Colon (tissue), 2 donors: ENCODE results near the gene TGM6.

ENCODE experiments used
- FAIRE-seq: peaks from 2 replicates; lab custom pipeline; 2012; peaks lifted over from hg19 to GRCh38; lab: Jason Lieb, UNC
- donor health status: control.
- donor health status: control.

The TGM6 gene

DNA sequence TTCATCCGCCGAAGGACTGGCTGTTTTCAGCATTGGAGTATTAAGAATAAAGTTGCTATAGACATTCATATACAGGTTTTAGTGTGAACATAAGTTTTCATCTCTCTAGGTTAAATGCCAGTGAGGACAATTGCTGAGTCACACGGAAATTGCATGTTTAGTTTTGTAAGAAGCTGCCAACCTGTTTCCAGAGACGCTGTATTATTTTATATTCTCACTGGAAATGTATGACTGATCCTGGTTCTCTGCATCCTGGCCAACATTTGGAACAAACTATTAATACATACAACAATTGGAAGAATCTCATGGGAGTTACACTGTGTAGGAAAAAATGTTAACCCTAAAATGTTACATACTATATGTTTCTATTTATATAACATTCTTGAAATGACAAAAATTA lies 16.7 kb upstream of the TGM6 start:
- FAIRE-seq, result no peak

DNA sequence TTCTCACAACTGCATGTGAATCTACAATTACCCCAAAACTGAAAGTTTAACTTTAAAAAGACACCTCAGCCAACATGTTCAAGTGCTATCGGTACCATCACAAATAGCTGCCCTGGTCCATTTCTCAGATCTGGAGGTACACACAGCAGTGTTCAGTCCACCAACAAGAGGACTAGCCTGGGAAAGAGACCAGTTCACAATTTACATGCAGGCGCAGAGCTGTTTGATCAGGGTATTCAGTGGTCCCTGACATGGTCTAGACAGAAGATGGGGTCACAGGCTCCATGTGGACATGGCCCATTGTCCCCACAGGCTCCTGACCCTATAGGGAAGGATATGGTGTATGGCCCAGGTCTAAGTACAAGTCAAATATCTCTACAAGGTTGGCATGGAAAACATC lies 15.6 kb upstream of the TGM6 start:
- no peak for FAIRE-seq

DNA sequence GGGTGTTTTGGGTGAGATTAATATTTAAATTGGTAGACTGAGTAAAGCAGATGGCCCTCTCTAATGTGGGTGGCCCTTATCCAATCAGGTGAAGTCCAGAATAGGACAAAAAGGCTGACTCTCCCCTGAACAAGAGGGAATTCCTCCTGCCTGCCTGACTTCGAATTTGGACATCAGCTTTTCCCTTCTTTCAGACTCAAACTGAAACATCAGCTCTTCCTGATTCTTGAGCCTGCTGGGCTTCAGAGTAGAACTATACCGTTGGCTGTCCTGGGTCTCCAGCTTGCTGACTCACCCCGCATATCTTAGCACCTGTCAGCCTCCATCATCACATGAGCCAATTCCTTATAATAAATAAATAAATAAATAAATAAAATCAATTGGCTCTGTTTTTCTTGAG lies 15.0 kb upstream of the TGM6 start:
- no peak for FAIRE-seq

DNA sequence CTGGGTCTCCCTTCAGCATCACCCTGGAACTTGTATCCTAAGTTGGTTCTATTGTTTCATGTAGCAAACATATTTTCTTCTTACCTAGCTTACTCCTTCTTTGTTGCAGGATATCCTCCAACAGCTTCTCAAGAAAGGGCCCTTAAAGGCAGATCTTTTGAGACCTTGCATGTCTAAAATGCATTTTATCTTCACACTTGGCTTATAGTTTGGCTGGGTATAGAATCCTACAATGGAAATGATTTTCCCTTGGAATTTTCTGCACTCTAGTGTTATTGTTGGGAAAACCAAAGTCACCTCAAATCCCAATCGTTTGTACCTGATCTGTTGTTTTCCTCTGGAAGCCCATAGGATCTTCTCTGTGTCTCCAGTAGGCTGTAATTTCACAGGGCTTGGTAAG lies 12.1 kb upstream of the TGM6 start:
- FAIRE-seq, result no peak

DNA sequence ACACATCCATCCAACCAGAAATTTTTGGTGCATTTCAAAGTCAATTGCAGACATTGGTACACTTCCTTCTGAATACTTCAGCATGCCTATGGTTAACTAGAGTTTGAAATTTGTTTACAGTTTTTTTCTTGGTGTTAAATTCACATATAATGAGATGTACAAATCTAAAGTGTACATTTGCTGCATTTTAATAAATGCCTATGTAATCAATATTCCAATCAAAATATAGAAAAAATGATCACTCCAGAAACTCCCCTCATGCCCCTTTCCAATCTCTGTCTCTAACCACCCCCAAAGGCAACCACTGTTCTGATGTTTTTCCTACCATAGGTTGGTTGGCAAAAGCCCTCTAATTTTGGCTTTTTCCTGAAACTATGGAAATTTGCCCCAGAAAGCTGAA lies 7.6 kb upstream of the TGM6 start:
- no peak for FAIRE-seq

DNA sequence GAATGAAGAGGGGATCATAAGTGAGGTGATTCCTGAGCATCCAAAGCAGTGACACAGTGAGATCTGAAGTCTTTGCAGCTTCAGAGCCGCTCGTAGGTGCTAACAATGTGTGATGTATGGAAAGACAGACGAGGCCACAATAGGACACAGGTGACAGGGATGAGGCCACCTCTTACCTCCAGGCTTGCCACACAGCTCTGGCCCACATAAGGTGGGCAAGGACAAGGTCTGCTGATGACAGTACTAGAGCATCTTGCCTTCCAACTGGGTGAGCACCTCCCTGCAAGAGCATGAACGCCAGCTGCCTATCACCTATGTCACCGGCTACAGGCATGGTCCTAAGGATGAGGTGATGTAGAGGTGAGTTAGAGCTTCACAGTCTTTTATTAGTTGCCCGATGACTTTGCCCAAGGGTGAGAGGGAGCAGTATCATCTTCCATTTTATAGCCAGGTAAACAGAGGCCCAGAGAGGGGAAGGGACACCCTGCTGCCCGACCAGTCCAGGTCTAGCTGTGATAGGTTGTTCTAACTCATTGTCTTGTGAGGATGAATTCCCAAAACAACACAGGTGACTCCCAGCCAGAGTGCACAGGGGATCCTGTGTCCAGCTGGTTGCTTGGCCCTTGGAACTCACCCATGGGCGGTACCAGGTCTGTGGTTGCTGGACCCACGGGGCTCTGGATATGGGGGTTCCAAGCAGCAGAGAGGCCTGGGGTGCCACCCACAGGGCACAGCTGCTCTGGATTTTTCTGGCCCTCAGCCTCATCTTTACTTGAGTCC lies 6.2 kb upstream of the TGM6 start:
- FAIRE-seq, result no peak

DNA sequence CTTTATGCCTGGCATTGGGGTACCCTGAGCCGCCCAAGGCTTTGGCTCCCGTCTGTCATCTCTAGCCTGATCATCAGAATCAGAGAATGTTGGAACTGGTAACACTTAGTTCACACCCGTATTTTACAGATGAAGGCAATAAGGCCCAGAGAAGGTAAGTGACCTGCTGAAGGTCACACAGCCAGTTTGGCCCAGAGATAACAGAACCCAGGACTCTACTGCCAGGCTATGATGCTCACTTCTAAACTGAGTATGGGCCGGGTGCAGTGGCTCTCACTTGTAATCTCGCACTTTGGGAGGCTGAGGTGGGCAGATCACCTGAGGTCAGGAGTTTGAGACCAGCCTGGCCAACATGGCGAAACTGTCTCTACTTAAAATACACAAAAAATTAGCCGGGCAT lies 1.8 kb upstream of the TGM6 start:
- FAIRE-seq, result no peak

DNA sequence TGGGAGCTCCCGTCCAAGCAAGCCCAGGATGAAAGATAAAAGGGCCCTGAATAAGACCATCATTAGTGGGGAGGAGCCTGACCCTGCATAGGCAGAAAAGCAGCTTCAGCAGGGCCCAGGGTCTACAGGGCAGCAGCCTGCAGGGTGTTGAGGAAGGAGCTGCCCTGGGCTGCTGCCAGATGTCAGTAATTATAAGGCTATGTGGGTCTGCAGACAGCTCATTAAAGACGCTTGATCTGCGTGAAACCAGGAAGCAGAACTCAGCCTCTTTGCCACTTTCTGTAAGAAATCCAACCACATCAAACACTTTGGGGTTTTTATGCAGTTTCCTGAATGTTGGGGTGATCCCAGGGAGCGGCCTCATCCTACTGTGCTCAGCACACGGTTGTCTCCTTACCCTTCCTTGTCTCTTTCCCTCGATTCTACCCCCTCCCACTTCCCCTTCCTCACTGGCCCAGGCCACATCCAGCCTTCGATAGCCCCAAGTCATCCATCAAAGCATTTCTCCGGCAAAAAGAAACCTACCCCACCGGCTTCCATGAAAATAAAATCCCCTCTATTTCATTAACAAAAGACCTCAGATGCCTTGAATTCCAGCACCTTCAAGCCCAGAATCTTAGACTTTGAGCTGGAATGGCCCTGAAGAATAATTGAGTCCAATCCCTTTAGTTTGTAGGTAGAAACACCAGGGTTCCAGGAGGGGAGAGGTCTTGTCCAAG lies 1.0 kb upstream of the TGM6 start:
- FAIRE-seq, result no peak

DNA sequence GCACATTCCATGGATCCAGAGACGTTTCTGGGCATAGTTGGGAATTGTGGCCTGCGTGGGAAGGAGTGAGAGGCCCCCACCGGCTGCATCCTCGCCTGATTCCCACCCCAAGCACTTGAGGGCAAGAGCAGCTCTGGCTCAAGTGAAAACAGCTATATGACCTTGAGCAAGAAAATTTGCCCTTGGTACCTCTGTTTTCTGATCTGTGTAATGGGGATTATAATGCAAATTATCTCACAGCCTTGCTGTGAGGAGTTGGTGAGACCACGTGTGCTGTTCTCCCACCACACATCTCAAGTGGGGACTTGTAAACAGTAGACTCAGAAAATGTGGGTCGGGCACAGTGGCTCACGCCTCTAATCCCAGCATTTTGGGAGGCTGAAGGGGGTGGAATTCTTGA lies 602 bp downstream of the TGM6 start:
- FAIRE-seq, result no peak

DNA sequence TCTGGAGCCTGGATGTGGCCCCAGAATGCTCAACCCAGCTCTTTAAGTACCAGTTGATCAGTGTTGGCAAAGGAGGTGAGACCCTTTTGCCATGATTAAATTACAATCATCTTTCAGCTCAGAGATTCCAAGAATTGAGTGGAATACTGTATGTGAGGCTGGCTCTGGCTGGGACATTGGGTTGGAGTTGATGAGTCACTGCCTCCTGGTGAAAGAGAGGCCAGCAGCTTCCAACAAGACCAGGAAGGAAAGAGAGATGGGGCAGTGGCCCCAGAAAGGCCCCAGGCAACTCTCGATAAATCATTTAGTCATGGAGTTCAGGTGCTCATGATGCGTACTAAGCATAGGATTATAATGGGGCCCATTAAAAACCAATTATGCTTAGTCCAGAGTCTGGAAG lies 2.1 kb downstream of the TGM6 start:
- FAIRE-seq, result no peak

DNA sequence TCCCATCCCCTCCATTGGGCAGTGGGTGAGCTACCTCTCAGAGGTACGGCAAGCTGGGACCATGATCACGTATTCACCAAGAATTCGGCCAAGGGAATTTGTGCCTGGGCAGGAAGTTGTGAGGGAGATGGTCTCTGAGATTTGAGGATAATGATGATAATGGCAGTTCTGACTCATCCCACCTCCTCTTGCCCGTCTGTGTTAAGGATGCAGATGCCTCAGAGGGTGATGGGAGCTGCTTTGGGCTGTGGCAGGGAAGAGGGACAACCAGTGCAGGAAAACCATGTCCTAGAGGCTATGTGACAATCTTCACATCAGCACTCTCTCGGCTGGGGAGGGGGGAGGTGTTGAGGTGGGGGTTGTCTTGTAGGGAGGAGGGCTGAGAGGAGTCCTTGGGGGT lies 4.3 kb downstream of the TGM6 start:
- no peak for FAIRE-seq

DNA sequence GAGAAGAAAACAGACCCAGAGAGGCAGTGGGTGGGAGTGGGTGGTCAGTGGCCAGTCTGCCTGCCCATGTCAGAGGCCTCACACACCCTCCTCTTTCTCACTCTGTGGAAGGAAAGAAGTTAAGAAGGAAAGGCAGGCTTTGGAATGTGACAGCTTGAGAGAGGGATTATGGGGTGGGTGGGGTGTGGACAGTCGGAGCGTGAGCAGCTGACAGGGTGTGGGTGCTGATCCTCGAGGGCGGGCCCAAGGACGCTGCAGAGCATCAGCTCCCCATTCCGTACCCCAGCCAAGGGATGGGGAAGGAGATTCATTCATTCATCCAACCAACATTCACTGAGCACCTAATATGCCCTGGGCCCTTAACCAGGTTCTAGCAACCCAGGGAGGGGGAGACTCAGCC lies 4.8 kb downstream of the TGM6 start:
- FAIRE-seq, result no peak

DNA sequence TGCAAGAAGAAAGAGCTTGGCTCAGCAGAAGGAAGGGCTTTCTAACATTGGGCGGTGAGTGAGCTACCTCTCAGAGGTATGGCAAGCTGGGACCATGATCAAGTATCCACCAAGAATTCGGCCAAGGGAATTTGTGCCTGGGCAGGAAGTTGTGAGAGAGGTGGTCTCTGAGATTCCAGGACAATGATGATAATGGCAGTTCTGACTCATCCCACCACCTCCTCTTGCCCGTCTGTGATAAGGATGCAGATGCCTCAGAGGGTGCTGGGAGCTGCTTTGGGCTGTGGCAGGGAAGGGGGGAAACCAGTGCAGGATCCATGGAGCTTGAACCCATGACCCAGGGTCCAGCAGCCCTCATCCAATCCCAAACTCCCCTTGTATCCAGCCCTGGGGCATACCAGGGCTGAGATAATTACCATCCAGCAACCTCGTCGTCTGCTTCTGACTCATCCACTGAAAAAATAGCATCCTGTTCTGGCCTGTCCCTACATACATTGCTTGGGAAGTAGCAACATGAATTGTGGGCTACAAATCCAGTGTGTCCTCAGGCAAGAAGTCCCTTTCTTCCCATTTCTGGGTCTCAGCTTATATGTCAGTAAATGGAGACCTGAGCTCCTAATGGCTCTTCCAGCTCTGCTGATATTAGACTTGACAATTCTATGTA lies 5.9 kb downstream of the TGM6 start:
- no peak for FAIRE-seq

DNA sequence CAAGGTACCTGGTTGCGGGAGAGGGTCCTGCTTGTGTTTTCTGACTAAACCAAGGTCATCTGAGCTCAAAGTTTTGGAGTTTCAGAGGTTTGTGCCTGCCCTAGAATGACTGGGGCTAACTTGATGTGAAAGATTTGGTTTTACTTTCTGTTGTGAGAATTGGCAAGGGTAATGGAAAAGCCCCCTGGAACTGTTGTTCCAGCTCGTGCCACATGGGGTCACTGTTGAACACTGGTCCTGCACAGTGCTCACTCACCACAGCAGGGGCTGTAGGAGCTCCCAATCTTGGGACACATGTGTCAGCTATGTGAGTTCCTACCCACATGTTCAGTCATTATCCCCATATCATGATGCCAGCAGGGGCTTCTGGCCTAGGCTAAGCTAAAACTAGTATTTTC lies 6.5 kb downstream of the TGM6 start:
- FAIRE-seq, result no peak

DNA sequence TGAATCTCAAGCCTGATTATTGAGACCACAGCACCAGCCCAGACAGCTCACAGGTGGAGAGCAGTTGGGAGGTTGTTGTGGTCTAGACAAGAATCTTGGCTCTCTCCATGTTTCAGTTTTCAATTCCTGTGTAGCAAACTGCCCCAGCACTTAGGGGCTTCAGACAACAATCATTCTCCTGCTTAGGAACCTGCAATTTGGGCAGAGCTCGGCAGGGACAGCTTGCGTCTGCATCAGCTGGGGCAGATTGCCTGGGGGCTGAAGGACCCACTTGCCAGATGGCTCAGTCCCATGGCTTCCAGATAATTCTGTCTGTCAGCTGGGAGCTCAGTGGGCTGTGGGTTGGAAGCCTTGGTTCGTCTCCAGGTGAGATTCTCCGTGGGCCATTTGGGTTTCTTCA lies 6.9 kb downstream of the TGM6 start:
- FAIRE-seq, result no peak

DNA sequence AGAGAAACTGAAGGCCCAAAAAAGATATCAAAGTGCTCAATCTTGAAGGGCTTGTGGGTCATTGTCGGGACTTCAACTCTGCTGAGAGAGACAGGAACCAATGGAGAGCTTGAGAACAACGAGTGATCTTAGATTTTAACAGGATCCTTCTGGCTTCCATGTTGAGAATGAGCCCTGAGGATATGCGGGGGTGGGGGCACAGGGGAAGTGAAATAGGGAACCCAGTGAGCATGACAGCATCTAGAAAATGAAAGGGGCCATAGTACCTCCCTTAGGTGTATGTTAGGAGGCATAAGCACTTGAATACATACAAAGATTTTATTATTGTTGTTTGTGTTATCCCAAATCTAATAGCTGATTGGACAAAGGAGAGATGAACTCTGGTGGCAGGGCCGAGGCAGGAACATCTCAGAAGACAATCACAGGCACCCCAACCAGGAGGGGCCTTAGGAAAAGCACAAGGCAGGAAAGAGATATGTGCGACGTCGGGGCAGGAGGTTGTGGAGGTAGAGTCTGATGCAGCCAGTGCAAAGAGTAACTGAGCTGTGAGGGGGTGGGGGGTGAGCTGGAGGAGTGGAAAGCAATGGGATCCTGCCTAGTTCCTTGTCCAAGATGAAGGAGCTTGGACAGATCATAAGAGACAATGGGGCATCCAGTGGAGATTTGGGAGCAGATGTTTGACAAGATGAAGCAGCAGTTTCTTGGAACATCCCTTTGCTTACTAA lies 10.4 kb downstream of the TGM6 start:
- FAIRE-seq, result no peak

DNA sequence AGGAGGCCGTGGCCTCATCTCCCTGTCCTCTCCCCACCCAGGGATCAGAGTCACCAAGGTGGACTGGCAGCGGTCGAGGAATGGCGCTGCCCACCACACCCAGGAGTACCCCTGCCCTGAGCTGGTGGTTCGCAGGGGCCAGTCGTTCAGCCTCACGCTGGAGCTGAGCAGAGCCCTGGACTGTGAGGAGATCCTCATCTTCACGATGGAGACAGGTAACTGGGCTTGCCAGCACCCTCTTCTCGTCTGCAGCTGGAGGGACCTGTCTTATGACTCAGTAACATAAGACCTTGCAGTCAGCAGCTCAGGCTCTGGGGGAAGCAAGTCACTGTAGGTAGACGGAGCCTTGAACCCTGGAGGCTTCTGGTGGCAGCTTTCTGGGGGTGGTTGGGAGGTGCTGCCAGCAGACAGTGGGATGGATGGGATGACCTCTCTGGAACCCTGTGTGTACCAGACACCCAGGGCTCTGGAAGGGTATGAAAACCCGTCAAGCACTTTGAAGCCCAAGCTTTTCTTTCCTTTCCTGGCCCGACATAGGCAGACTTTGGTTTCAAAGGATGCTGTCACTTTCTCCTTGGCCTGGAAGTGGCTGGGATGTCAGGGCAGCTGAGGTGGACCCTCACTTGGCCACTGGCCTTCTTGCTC lies 13.8 kb downstream of the TGM6 start:
- no peak for FAIRE-seq

DNA sequence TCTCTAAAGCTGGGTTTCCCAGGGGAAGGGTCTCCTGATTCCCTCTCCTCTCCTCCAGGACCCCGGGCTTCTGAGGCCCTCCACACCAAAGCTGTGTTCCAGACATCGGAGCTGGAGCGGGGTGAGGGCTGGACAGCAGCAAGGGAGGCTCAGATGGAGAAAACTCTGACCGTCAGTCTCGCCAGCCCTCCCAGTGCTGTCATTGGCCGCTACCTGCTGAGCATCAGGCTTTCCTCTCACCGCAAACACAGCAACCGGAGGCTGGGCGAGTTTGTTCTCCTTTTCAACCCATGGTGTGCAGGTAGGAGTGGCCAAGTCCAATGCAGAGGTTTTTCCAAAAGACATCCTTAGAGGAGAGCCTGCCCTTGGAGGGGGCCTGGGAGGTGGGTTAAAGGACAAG lies 14.4 kb downstream of the TGM6 start:
- no peak for FAIRE-seq

DNA sequence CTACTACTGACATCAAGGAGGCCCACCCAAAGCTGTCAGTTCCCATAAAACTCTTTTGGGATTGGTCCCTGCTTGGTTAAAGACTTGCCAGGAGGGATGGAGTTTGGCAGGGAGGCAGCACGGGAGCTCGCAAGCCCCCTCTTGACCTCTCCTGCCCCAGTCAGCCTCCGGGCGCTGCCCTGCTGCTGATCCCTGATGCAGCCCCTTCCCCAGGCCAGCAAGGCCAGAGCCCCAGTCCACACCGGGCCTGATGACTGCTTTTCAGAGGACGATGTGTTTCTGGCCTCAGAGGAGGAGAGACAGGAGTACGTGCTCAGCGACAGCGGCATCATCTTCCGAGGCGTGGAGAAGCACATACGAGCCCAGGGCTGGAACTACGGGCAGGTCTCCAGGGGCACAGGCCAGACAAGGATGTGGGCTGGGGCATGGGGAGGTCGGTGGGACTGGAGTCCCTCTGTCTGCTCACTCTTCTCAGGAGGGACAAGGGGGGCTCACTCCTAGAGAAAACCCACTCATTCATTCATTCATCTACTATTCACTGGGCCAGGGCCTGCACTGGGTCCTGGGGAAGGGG lies 15.6 kb downstream of the TGM6 start:
- no peak for FAIRE-seq

DNA sequence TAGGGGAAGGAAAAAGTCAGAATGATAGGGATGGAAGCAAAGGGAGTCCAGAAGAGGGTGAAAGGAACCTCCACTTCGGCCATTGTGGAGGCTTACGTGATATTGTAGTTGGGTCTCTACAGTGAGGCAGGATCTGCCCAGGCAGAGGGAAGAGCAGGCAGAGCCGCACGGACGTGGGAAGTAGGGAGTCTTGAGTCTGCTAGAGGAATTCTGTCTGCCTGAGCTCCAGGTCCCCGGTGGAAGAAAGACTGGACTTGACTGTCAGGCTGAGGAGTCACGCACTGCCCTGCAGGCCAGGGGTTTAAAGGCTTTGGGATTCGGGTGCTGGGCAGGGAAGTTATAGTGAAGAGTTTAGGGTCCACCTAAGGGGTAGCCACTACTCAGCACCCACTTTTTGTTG lies 16.4 kb downstream of the TGM6 start:
- FAIRE-seq, result no peak

DNA sequence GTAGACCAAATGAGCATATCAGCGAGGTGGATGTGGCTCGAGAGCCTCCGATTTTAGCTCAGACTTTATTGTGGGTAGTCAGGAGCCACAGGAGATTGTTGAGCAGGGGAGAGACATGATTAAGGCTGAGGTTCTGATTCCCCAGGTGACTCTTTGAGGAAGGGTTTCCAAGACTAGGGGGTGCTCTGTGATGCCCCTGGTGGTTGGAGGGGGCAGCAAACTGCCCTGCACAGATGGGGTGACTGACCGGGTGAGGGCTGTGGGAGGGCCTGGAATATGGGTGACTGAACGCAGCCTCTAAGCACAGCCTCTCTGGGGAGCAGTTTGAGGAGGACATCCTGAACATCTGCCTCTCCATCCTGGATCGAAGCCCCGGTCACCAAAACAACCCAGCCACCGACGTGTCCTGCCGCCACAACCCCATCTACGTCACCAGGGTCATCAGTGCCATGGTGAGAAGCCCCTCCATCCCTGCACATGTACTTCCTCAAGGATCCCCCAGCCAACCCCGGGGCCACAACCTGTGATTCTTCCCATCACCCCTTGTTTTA lies 17.0 kb downstream of the TGM6 start:
- FAIRE-seq, result no peak

DNA sequence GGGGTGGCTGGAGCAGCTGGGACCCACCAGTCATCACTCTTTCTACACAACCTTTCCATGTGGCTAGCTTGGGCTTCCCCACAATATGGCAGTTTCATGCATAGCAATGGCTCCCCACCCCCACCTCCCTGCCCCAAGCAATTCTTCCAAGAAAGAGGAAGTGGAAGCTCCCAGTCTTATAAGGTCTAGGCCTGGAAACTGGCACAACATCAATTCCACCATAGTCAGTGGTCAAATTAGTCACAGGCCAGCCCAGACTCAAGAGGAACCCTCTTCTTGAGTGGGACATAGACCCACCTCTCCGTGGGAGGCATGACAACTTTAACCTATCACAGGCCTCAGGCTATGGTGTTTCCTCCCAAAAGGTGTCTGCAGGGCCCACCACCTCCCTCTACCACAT lies 17.7 kb downstream of the TGM6 start:
- no peak for FAIRE-seq
